ENCODE data around the gene INPPL1. TPM values are rescaled to one million over a fixed set of nuclear protein-coding genes. Genes with fewer than 3 reads are reported as not detected.

Gene INPPL1
- total RNA-seq, 1 donor: 86.5 TPM

DNA sequence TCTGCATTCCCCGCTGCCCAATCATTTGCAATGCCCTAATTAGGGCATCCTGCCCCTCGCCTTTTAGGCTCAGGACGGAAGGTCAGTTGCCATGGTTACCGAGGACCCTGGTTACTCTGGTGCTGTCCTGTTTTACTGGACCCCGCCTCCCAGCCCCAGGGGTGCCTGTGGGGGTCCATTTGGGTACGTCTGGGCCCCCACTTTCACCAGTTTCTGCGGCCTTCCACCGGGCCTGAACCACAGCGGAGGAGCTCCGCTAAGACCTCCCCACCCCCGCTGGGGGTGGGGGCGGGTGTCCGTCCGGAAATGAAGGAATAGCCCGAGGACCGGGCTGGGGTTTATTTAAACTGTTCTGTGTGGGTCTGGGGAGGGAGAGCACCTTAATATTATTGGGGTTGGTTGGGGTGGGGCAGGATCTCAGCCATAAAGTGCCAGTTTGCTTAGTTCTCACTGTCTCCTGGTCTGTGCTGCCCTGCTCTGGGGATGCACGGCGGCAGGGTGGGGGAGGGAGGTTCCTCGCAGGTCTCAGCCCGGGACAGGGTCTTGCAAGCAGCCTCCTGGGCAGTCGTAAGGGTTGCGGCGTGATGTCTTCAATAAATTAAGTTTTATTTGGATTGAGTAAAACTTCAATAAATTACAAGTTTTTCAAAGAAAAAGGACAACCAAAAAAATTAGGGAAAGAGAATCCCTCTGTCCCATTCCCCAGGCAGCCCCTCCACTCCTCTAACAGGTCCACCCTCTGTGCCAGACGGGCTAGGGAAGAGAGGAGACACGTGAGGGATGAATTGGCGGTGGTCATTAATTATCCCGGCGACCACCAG is 14.1 kb downstream of the INPPL1 start:
- TF ChIP-seq, protein P1, sequence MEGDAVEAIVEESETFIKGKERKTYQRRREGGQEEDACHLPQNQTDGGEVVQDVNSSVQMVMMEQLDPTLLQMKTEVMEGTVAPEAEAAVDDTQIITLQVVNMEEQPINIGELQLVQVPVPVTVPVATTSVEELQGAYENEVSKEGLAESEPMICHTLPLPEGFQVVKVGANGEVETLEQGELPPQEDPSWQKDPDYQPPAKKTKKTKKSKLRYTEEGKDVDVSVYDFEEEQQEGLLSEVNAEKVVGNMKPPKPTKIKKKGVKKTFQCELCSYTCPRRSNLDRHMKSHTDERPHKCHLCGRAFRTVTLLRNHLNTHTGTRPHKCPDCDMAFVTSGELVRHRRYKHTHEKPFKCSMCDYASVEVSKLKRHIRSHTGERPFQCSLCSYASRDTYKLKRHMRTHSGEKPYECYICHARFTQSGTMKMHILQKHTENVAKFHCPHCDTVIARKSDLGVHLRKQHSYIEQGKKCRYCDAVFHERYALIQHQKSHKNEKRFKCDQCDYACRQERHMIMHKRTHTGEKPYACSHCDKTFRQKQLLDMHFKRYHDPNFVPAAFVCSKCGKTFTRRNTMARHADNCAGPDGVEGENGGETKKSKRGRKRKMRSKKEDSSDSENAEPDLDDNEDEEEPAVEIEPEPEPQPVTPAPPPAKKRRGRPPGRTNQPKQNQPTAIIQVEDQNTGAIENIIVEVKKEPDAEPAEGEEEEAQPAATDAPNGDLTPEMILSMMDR (IDR thresholded peaks at IDR 0.05; ENCODE audit: extremely low read depth, low read depth, low read length): no peak
- Histone ChIP-seq H3K9me3 (ENCODE audit: low read depth, low read length) (no peaks in the 10 kb centered on the region), H3K27me3 (ENCODE audit: insufficient read depth, low read length) (peaks cover 30% of the 10 kb centered on the region), H3K27ac (ENCODE audit: low read depth, low read length) (no peak overlapping the region), H3K4me2 (ENCODE audit: insufficient read depth, low read length) (peak overlapping the region; percentile 77), H2AFZ (ENCODE audit: low read length) (no peak overlapping the region), H3K79me2 (ENCODE audit: insufficient read depth, low read length) (no peaks in the 10 kb centered on the region), H3K36me3 (ENCODE audit: insufficient read depth, low read length) (peaks cover 40% of the 10 kb centered on the region), H3K4me3 (ENCODE audit: insufficient read depth, low read length) (no peak overlapping the region), H4K20me1 (ENCODE audit: insufficient read depth, low read length) (peaks cover 39% of the 10 kb centered on the region), H3K4me1 (ENCODE audit: insufficient read depth, low read length) (peaks cover 9% of the 10 kb centered on the region)
- peak; percentile 91 for DNase-seq (ENCODE audit: insufficient read length, low spot score, missing footprints)

GRCh38 chr11:72239313-72239848 is 14.8 kb downstream of the INPPL1 start:
- H3K27ac ChIP-seq (ENCODE audit: low read depth, low read length): no peak overlapping the region
- no peak for DNase-seq (ENCODE audit: insufficient read length, low spot score, missing footprints)
- no peak overlapping the region for H2AFZ ChIP-seq (ENCODE audit: low read length)
- TF ChIP-seq, protein P1 (IDR thresholded peaks at IDR 0.05; ENCODE audit: extremely low read depth, low read depth, low read length): no peak
- peaks cover 34% of the 10 kb centered on the region for H3K27me3 ChIP-seq (ENCODE audit: insufficient read depth, low read length)
- peaks cover 38% of the 10 kb centered on the region for H4K20me1 ChIP-seq (ENCODE audit: insufficient read depth, low read length)
- H3K4me2 ChIP-seq (ENCODE audit: insufficient read depth, low read length): peak overlapping the region; percentile 77
- no peaks in the 10 kb centered on the region for H3K79me2 ChIP-seq (ENCODE audit: insufficient read depth, low read length)
- peak overlapping the region; percentile 59 for H3K4me3 ChIP-seq (ENCODE audit: insufficient read depth, low read length)
- H3K4me1 ChIP-seq (ENCODE audit: insufficient read depth, low read length): peaks cover 9% of the 10 kb centered on the region
- H3K36me3 ChIP-seq (ENCODE audit: insufficient read depth, low read length): peaks cover 34% of the 10 kb centered on the region
- no peaks in the 10 kb centered on the region for H3K9me3 ChIP-seq (ENCODE audit: low read depth, low read length)

- Histone ChIP-seq H3K4me1 (ENCODE audit: insufficient read depth, low read length) (peaks cover 9% of the 10 kb centered on the region), H3K36me3 (ENCODE audit: insufficient read depth, low read length) (peaks cover 29% of the 10 kb centered on the region), H2AFZ (ENCODE audit: low read length) (no peak overlapping the region), H3K27me3 (ENCODE audit: insufficient read depth, low read length) (peaks cover 40% of the 10 kb centered on the region), H3K4me2 (ENCODE audit: insufficient read depth, low read length) (peak overlapping the region; percentile 77), H3K27ac (ENCODE audit: low read depth, low read length) (no peak overlapping the region), H4K20me1 (ENCODE audit: insufficient read depth, low read length) (peaks cover 35% of the 10 kb centered on the region), H3K79me2 (ENCODE audit: insufficient read depth, low read length) (no peaks in the 10 kb centered on the region), H3K4me3 (ENCODE audit: insufficient read depth, low read length) (peak overlapping the region; percentile 59), H3K9me3 (ENCODE audit: low read depth, low read length) (no peaks in the 10 kb centered on the region)
- peak; percentile 97 for DNase-seq (ENCODE audit: insufficient read length, low spot score, missing footprints)
- TF ChIP-seq, protein P1 (IDR thresholded peaks at IDR 0.05; ENCODE audit: extremely low read depth, low read depth, low read length): no peak
Measured at GRCh38 chr11:72239849-72240460, 15.4 kb downstream of the INPPL1 start.
